22Rv1 (cell line): ENCODE measurements around the gene RTP3.

Source experiments
- CTCF ChIP-seq: fragments of 450-650 bp; IDR thresholded peaks from 2 replicates; pipeline ENCODE4 v1.5.1; 2017; ENCODE audit warnings: mild to moderate bottlenecking
- ZFX ChIP-seq: fragments of 450-650 bp; IDR thresholded peaks from 2 replicates; pipeline ENCODE4 v1.6.1; 2017; ENCODE audit warnings: antibody characterized with exemption, borderline replicate concordance

- TF ChIP-seq CTCF (no peak), ZFX (no peak)
Observed at GRCh38 chr3:46500656-46501635, 3.2 kb downstream of the RTP3 start.
